ENCODE results near the gene CHCHD1.

The CHCHD1 gene

DNA sequence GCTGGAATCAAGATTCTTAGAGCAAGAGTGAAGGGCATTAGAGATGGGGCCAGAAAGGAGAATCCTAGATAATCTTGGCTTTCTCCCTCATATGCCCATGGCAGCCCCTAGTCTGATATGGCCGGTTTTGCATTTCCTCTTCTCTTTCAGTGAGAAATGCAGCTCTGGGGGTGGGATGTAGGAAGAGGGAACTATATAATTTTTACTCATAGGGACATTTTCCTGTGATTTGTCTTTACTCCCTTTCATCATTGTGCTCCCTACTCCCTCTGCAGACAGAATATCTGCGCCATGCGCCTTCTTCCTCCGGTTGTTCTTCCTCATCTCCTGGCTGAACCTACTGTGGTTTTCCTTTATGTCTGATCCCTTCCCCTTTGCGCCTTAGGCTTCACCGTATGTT, 16.8 kb upstream of the CHCHD1 start:
- no peaks in the 10 kb centered on the region for H3K79me2 ChIP-seq (ENCODE audit: insufficient read depth, low read length)
- no peak overlapping the region for H2AFZ ChIP-seq (ENCODE audit: low read length)
- H3K9me2 ChIP-seq (replicated peaks; ENCODE audit: low read depth, low read length), result no peaks in the 10 kb centered on the region
- TF ChIP-seq EZH2phosphoT487 (IDR thresholded peaks at IDR 0.05; ENCODE audit: borderline replicate concordance), result no peak
- TF ChIP-seq, protein P1, sequence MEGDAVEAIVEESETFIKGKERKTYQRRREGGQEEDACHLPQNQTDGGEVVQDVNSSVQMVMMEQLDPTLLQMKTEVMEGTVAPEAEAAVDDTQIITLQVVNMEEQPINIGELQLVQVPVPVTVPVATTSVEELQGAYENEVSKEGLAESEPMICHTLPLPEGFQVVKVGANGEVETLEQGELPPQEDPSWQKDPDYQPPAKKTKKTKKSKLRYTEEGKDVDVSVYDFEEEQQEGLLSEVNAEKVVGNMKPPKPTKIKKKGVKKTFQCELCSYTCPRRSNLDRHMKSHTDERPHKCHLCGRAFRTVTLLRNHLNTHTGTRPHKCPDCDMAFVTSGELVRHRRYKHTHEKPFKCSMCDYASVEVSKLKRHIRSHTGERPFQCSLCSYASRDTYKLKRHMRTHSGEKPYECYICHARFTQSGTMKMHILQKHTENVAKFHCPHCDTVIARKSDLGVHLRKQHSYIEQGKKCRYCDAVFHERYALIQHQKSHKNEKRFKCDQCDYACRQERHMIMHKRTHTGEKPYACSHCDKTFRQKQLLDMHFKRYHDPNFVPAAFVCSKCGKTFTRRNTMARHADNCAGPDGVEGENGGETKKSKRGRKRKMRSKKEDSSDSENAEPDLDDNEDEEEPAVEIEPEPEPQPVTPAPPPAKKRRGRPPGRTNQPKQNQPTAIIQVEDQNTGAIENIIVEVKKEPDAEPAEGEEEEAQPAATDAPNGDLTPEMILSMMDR (conservative IDR thresholded peaks at IDR 0.05; ENCODE audit: low read length), result no peak
- H3K9me3 ChIP-seq (ENCODE audit: insufficient read depth, low read depth, low read length), result no peaks in the 10 kb centered on the region
- H3K4me1 ChIP-seq (ENCODE audit: insufficient read depth, low read length, poor library complexity, severe bottlenecking), result no peaks in the 10 kb centered on the region
- no peak overlapping the region for H3K4me2 ChIP-seq (ENCODE audit: low read depth, low read length, poor library complexity, severe bottlenecking)
- H3K9ac ChIP-seq (ENCODE audit: low read depth, low read length, poor library complexity, severe bottlenecking), result no peak overlapping the region
- no peak overlapping the region for H3K4me3 ChIP-seq (ENCODE audit: low read length, poor library complexity, severe bottlenecking)
- H3F3A ChIP-seq (ENCODE audit: low read depth), result no peaks in the 10 kb centered on the region
- no peaks in the 10 kb centered on the region for H3K27me3 ChIP-seq (ENCODE audit: insufficient read depth, low read length, poor library complexity, severe bottlenecking)
- H3K36me3 ChIP-seq (ENCODE audit: insufficient read depth, low read length), result peaks cover 95% of the 10 kb centered on the region
- H4K20me1 ChIP-seq (ENCODE audit: insufficient read depth, low read length, poor library complexity, severe bottlenecking), result no peaks in the 10 kb centered on the region

DNA sequence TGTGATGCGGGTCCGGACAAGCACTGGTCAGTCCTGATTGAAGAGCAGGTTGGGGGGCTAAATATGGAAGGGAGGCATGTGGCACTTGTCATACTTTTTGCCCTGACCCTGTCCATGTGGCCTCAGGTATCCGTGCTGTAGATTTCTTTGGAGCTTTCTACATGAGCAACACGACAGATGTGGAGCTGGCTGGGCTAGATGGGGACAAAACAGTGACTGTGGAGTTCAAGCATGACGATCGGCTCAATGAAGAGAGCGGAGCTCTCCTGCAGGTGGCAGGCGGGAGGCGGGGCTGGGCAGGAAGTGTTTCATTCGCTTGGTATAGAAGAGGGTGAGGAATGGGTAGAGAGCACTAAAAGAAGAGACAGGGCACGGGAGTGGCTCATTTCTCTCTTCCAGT, 13.0 kb upstream of the CHCHD1 start:
- Histone ChIP-seq H3K27me3 (ENCODE audit: insufficient read depth, low read length, poor library complexity, severe bottlenecking) (no peaks in the 10 kb centered on the region), H3K4me2 (ENCODE audit: low read depth, low read length, poor library complexity, severe bottlenecking) (no peak overlapping the region), H3K79me2 (ENCODE audit: insufficient read depth, low read length) (peaks cover 11% of the 10 kb centered on the region), H4K20me1 (ENCODE audit: insufficient read depth, low read length, poor library complexity, severe bottlenecking) (peaks cover 13% of the 10 kb centered on the region), H3K36me3 (ENCODE audit: insufficient read depth, low read length) (peaks cover 83% of the 10 kb centered on the region), H3K9me2 (replicated peaks; ENCODE audit: low read depth, low read length) (no peaks in the 10 kb centered on the region), H3K4me1 (ENCODE audit: insufficient read depth, low read length, poor library complexity, severe bottlenecking) (no peaks in the 10 kb centered on the region), H3K4me3 (ENCODE audit: low read length, poor library complexity, severe bottlenecking) (no peak overlapping the region), H3K9me3 (ENCODE audit: insufficient read depth, low read depth, low read length) (no peaks in the 10 kb centered on the region), H2AFZ (ENCODE audit: low read length) (no peak overlapping the region), H3K9ac (ENCODE audit: low read depth, low read length, poor library complexity, severe bottlenecking) (no peak overlapping the region), H3F3A (ENCODE audit: low read depth) (no peaks in the 10 kb centered on the region)
- TF ChIP-seq, protein P1 (conservative IDR thresholded peaks at IDR 0.05; ENCODE audit: low read length), result no peak
- TF ChIP-seq EZH2phosphoT487 (IDR thresholded peaks at IDR 0.05; ENCODE audit: borderline replicate concordance), result no peak

DNA sequence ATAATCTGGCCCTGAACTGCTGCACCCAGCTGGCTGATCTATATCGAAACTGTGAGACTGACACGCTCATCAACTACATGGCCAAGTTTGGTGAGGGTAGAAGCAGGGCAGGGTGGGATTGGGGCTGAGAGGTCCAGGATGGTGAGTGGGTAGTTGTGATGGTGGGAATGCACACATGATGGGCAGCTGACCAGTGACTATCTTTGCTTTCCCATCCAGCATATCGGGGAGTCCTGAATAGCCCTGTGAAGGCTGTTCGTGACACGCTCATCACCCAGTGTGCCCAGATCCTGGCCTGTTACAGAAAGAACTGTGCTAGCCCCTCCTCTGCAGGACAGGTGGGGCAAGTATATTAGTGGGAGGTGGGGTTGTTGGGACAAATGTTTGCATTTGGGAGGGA, 12.5 kb upstream of the CHCHD1 start:
- Histone ChIP-seq H2AFZ (ENCODE audit: low read length) (no peak overlapping the region), H3K9me2 (replicated peaks; ENCODE audit: low read depth, low read length) (no peaks in the 10 kb centered on the region), H3F3A (ENCODE audit: low read depth) (no peaks in the 10 kb centered on the region), H3K9me3 (ENCODE audit: insufficient read depth, low read depth, low read length) (no peaks in the 10 kb centered on the region), H3K4me2 (ENCODE audit: low read depth, low read length, poor library complexity, severe bottlenecking) (no peak overlapping the region), H3K4me1 (ENCODE audit: insufficient read depth, low read length, poor library complexity, severe bottlenecking) (no peaks in the 10 kb centered on the region), H3K27me3 (ENCODE audit: insufficient read depth, low read length, poor library complexity, severe bottlenecking) (no peaks in the 10 kb centered on the region), H3K79me2 (ENCODE audit: insufficient read depth, low read length) (peaks cover 16% of the 10 kb centered on the region), H4K20me1 (ENCODE audit: insufficient read depth, low read length, poor library complexity, severe bottlenecking) (peaks cover 18% of the 10 kb centered on the region), H3K36me3 (ENCODE audit: insufficient read depth, low read length) (peaks cover 81% of the 10 kb centered on the region), H3K9ac (ENCODE audit: low read depth, low read length, poor library complexity, severe bottlenecking) (no peak overlapping the region), H3K4me3 (ENCODE audit: low read length, poor library complexity, severe bottlenecking) (no peak overlapping the region)
- TF ChIP-seq EZH2phosphoT487 (IDR thresholded peaks at IDR 0.05; ENCODE audit: borderline replicate concordance), result no peak
- TF ChIP-seq, protein P1 (conservative IDR thresholded peaks at IDR 0.05; ENCODE audit: low read length), result no peak

Data from Loucy (cell line).